Measurements from ENCODE around the gene STKLD1. TPM values are rescaled to one million over a fixed set of nuclear protein-coding genes. Genes with fewer than 3 reads are reported as not detected.
A peak's percentile ranks its signal among the peaks of the same experiment; 100 is the strongest.

The STKLD1 gene
- total RNA-seq, 1 experiment from 2014 or later, result 0.94 TPM

DNA sequence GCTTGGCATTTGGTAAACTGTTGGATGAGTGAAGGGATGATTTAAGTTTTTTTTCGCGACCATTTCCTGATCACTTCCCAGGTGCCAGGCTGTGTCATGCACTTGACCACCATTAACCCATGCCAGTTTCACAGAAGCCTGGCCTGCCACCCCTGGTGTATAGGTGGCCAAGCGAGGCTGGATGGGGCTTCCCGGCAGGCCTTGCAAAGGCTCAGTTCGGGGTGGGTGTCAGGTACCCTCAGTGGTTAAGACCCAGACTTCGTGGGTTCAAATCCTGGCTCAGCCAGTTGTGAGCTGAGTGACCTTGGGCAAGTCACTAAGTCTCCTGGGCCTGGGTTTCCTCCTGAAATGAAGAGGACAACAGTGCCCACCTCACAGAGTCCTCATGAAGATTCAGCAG is 30.6 kb upstream of the STKLD1 start:
- peaks cover 49% of the 10 kb centered on the region for H3K36me3 Mint-ChIP-seq (ENCODE audit: insufficient read depth, unreplicated experiment)
- no TSS peak for BruUV-seq (replicated peaks)

GRCh38 chr9:133346021-133346785 is 30.0 kb upstream of the STKLD1 start:
- Mint-ChIP-seq H3K4me1 (ENCODE audit: low read depth, unreplicated experiment) (peaks cover 6% of the 10 kb centered on the region), H3K36me3 (ENCODE audit: insufficient read depth, unreplicated experiment) (peaks cover 52% of the 10 kb centered on the region), H3K27me3 (ENCODE audit: unreplicated experiment) (no peaks in the 10 kb centered on the region), H3K4me3 (ENCODE audit: low read depth, unreplicated experiment) (peak overlapping the region; percentile 82), H3K9me3 (ENCODE audit: low read depth, unreplicated experiment) (no peaks in the 10 kb centered on the region), H3K27ac (ENCODE audit: unreplicated experiment) (no peak overlapping the region)
- DNase-seq, result no peak
- TF ChIP-seq CTCF (IDR thresholded peaks at IDR 0.05; ENCODE audit: unreplicated experiment), result no peak
- no TSS peak for BruUV-seq (replicated peaks)
- intact Hi-C loops (cut with micrococcal nuclease; ENCODE audit: unreplicated experiment), result loop anchor here (10.0 kb wide), 1 partner anchor 59 kb away; no protein-coding TSS in a partner anchor
- CTCF ChIA-PET, result no interaction called here

More for the DNA sequence above, 30.6 kb upstream of the STKLD1 start:
- intact Hi-C loops (cut with micrococcal nuclease; ENCODE audit: unreplicated experiment), result loop anchor here (10.0 kb wide), 1 partner anchor 59 kb away; no protein-coding TSS in a partner anchor
- CTCF ChIA-PET, result no interaction called here
- no peak for TF ChIP-seq CTCF (IDR thresholded peaks at IDR 0.05; ENCODE audit: unreplicated experiment)
- Mint-ChIP-seq H3K4me3 (ENCODE audit: low read depth, unreplicated experiment) (no peak overlapping the region), H3K9me3 (ENCODE audit: low read depth, unreplicated experiment) (no peaks in the 10 kb centered on the region), H3K4me1 (ENCODE audit: low read depth, unreplicated experiment) (peaks cover 6% of the 10 kb centered on the region), H3K27ac (ENCODE audit: unreplicated experiment) (no peak overlapping the region), H3K27me3 (ENCODE audit: unreplicated experiment) (no peaks in the 10 kb centered on the region)
- no peak for DNase-seq

- intact Hi-C loops (cut with micrococcal nuclease; ENCODE audit: unreplicated experiment), result loop anchor here (10.0 kb wide), 1 partner anchor 57 kb away; no protein-coding TSS in a partner anchor
These were observed 28.6 kb upstream of the STKLD1 start for GRCh38 chr9:133347515-133347984.

More at GRCh38 chr9:133347515-133347984, 28.6 kb upstream of the STKLD1 start:
- no peaks in the 10 kb centered on the region for H3K27me3 Mint-ChIP-seq (ENCODE audit: unreplicated experiment)
- H3K4me3 Mint-ChIP-seq (ENCODE audit: low read depth, unreplicated experiment), result peak overlapping the region; percentile 82
- H3K36me3 Mint-ChIP-seq (ENCODE audit: insufficient read depth, unreplicated experiment), result peaks cover 53% of the 10 kb centered on the region
- no peaks in the 10 kb centered on the region for H3K9me3 Mint-ChIP-seq (ENCODE audit: low read depth, unreplicated experiment)
- H3K4me1 Mint-ChIP-seq (ENCODE audit: low read depth, unreplicated experiment), result peaks cover 6% of the 10 kb centered on the region
- TF ChIP-seq CTCF (IDR thresholded peaks at IDR 0.05; ENCODE audit: unreplicated experiment), result no peak
- CTCF ChIA-PET, result interaction anchor here (0.7 to 1.0 kb wide), 3 partner anchors 9 to 162 kb away, joined by 3 read pairs; partner anchors contain the start of genes SURF1 and SURF2
- H3K27ac Mint-ChIP-seq (ENCODE audit: unreplicated experiment), result peak overlapping the region; percentile 92
- DNase-seq, result peak; percentile 21
- no TSS peak for BruUV-seq (replicated peaks)

All from Calu3 (cell line).